HepG2 (cell line): ENCODE data around the gene ACSL6. TPM values are rescaled to one million over a fixed set of nuclear protein-coding genes. Genes with fewer than 3 reads are reported as not detected.

ENCODE experiments used
- BHLHE40 ChIP-seq: IDR thresholded peaks from 2 replicates; pipeline ENCODE4 v1.6.1; 2011; ENCODE audit warnings: low read length, improper control_type of control experiment
- EP300 ChIP-seq, 3 experiments: sonication (generic) in 1 of 3; formaldehyde crosslinking in 1 of 3; IDR thresholded peaks; 2 replicates each; pipeline versions ENCODE4 v1.5.1 to v1.6.1; 2011 to 2020; ENCODE audit warnings: low read depth in 2 of 3, low read length in 2 of 3, borderline replicate concordance in 1 of 3, improper control_type of control experiment in 1 of 3, mild to moderate bottlenecking in 1 of 3, missing genetic modification reagents in 1 of 3, moderate library complexity in 1 of 3
- FOXP4 ChIP-seq: sonication (generic); formaldehyde crosslinking; IDR thresholded peaks from 2 replicates; pipeline ENCODE4 v1.4.0; 2020; ENCODE audit warnings: missing genetic modification reagents
- HMGXB3 ChIP-seq: sonication (generic); formaldehyde crosslinking; IDR thresholded peaks from 2 replicates; pipeline ENCODE4 v1.4.0; 2020; ENCODE audit warnings: missing genetic modification reagents, borderline replicate concordance
- HOXA5 ChIP-seq: sonication (generic); formaldehyde crosslinking; IDR thresholded peaks from 2 replicates; pipeline ENCODE4 v1.4.0; 2020; ENCODE audit warnings: missing genetic modification reagents
- NFIB ChIP-seq: sonication (generic); formaldehyde crosslinking; IDR thresholded peaks from 2 replicates; pipeline ENCODE4 v1.9.0; 2021; ENCODE audit warnings: missing genetic modification reagents, mild to moderate bottlenecking, borderline replicate concordance
- POLR2AphosphoS5 ChIP-seq: IDR thresholded peaks from 2 replicates; pipeline ENCODE4 v1.6.1; 2012; ENCODE audit warnings: low read depth, low read length
- REXO4 ChIP-seq: sonication (generic); formaldehyde crosslinking; IDR thresholded peaks from 2 replicates; pipeline ENCODE4 v1.8.0; 2022; ENCODE audit warnings: missing genetic modification reagents, mild to moderate bottlenecking, borderline replicate concordance
- ZNF205 ChIP-seq: IDR thresholded peaks from 2 replicates; pipeline ENCODE4 v1.6.1; 2018; ENCODE audit warnings: missing biosample characterization, missing genetic modification reagents
- ZNF232 ChIP-seq: sonication (generic); formaldehyde crosslinking; IDR thresholded peaks from 2 replicates; pipeline ENCODE4 v1.4.0; 2020; ENCODE audit warnings: missing genetic modification reagents, borderline replicate concordance
- ZNF460 ChIP-seq: sonication (generic); formaldehyde crosslinking; IDR thresholded peaks from 2 replicates; pipeline ENCODE4 v1.5.1; 2020; ENCODE audit warnings: missing genetic modification reagents, mild to moderate bottlenecking, borderline replicate concordance
- ZNF589 ChIP-seq: sonication (generic); formaldehyde crosslinking; conservative IDR thresholded peaks from 2 replicates; pipeline ENCODE4 v1.8.0; 2022; ENCODE audit warnings: mild to moderate bottlenecking, moderate library complexity, missing genetic modification reagents
- ZNF749 ChIP-seq: sonication (generic); formaldehyde crosslinking; IDR thresholded peaks from 2 replicates; pipeline ENCODE4 v1.8.0; 2022; ENCODE audit warnings: mild to moderate bottlenecking, missing genetic modification reagents, moderate library complexity, borderline replicate concordance
- ZNF782 ChIP-seq: sonication (generic); formaldehyde crosslinking; IDR thresholded peaks from 2 replicates; pipeline ENCODE4 v1.4.0; 2020; ENCODE audit warnings: missing genetic modification reagents, mild to moderate bottlenecking, borderline replicate concordance
- ZSCAN29 ChIP-seq: sonication (generic); formaldehyde crosslinking; conservative IDR thresholded peaks from 2 replicates; pipeline ENCODE4 v1.4.0; 2020; ENCODE audit warnings: mild to moderate bottlenecking, missing genetic modification reagents
- polyA plus RNA-seq, 8 experiments: library from polyadenylated mRNA; depleted of rRNA in 3 of 8; stranded (reverse) in 7 of 8; unstranded in 1 of 8; fragments of >200 nt; fragmentation: Illumina TruSeq in 4 of 8; extraction: Trizol in 4 of 8; gene quantifications; 2 replicates each; pipeline versions ENCODE4 v1.2.1 to v1.2.3, GENCODE V29; 2011 to 2016; ENCODE audit warnings: low read depth in 4 of 8, missing spikeins in 1 of 8, mixed read lengths in 1 of 8; ENCODE audit not compliant: insufficient read depth in 1 of 8
- total RNA-seq, 5 experiments: library from RNA; depleted of rRNA; stranded (reverse); fragments of >200 nt; fragmentation: Illumina TruSeq; extraction: Trizol; gene quantifications; 2 replicates each; pipeline ENCODE4 v1.2.3, GENCODE V29; 2016; ENCODE audit warnings: low read depth in 1 of 5
- TF ChIP-seq, protein P1 (sequence below): sonication (generic); formaldehyde crosslinking; IDR thresholded peaks from 2 replicates; pipeline ENCODE4 v1.4.0; 2020; ENCODE audit warnings: missing genetic modification reagents, borderline replicate concordance
- TF ChIP-seq, protein P2 (sequence below): sonication (generic); formaldehyde crosslinking; IDR thresholded peaks from 2 replicates; pipeline ENCODE4 v1.4.0; 2020; ENCODE audit warnings: missing genetic modification reagents

ACSL6 gene
- total and polyA plus RNA-seq, 2 of the 13 experiments (the other 11 are each of a cell fraction or from before 2014, with no cell fraction given) = 3.7 to 3.8 TPM

GRCh38 chr5:131996210-131997025 lies 15.0 kb downstream of the ACSL6 start (continued):
- TF ChIP-seq, protein P1, sequence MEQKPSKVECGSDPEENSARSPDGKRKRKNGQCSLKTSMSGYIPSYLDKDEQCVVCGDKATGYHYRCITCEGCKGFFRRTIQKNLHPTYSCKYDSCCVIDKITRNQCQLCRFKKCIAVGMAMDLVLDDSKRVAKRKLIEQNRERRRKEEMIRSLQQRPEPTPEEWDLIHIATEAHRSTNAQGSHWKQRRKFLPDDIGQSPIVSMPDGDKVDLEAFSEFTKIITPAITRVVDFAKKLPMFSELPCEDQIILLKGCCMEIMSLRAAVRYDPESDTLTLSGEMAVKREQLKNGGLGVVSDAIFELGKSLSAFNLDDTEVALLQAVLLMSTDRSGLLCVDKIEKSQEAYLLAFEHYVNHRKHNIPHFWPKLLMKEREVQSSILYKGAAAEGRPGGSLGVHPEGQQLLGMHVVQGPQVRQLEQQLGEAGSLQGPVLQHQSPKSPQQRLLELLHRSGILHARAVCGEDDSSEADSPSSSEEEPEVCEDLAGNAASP (CRISPR knock-in tag) = peak; percentile 92
- TF ChIP-seq ZNF749 (CRISPR knock-in tag) = no peak; the same call in 1 of the 2 replicates
- TF ChIP-seq ZNF589 (CRISPR knock-in tag) = no peak
- no peak; the same call in 1 of the 2 replicates for TF ChIP-seq ZNF460 (CRISPR knock-in tag)
- TF ChIP-seq FOXP4 = peak; percentile 92
- TF ChIP-seq ZNF782 (CRISPR knock-in tag) = peak; percentile 73; the same call in 1 of the 2 replicates
- 0 out of 2 replicates have a peak, but pooled peaks have one; percentile 60 for TF ChIP-seq ZSCAN29 (CRISPR knock-in tag)
- TF ChIP-seq ZNF205 (CRISPR knock-in tag) = peak; percentile 81
- TF ChIP-seq ZNF232 (CRISPR knock-in tag) = 0 out of 2 replicates have a peak, but pooled peaks have one; percentile 33
- TF ChIP-seq, protein P2, sequence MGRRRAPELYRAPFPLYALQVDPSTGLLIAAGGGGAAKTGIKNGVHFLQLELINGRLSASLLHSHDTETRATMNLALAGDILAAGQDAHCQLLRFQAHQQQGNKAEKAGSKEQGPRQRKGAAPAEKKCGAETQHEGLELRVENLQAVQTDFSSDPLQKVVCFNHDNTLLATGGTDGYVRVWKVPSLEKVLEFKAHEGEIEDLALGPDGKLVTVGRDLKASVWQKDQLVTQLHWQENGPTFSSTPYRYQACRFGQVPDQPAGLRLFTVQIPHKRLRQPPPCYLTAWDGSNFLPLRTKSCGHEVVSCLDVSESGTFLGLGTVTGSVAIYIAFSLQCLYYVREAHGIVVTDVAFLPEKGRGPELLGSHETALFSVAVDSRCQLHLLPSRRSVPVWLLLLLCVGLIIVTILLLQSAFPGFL (CRISPR knock-in tag) = no peak
- peak; percentile 2; the same call in 1 of the 2 replicates for TF ChIP-seq POLR2AphosphoS5
- TF ChIP-seq HMGXB3 (CRISPR knock-in tag) = no peak
- TF ChIP-seq BHLHE40 = no peak
- TF ChIP-seq REXO4 (CRISPR knock-in tag) = no peak
- no peak for TF ChIP-seq NFIB (CRISPR knock-in tag)
- TF ChIP-seq EP300 (IDR thresholded peaks at IDR 0.05; ENCODE audit: low read depth in 2 of 2, low read length in 2 of 2) = peak; percentile 55 to 96; a peak in 3 of 4 replicates
- TF ChIP-seq EP300 (CRISPR knock-in tag; IDR thresholded peaks at IDR 0.05; ENCODE audit: borderline replicate concordance) = peak; percentile 91
- TF ChIP-seq HOXA5 (CRISPR knock-in tag) = peak; percentile 37; the same call in 1 of the 2 replicates
